H1 (cell line): Measurements from ENCODE around the gene CCDC73. TPM values are rescaled to one million over a fixed set of nuclear protein-coding genes. Genes with fewer than 3 reads are reported as not detected.

Source experiments
- CTCF ChIA-PET: fragments of 300-600 bp; sonication (Branson Sonifier 250); formaldehyde crosslinking; loops from one replicate; lab custom pipeline; 2021; ENCODE audit not compliant: partially characterized antibody; lab: Charles Lee
- POLR2A ChIA-PET: fragments of 300-600 bp; sonication (Branson Sonifier 250); formaldehyde crosslinking; loops from one replicate; lab custom pipeline; 2021; ENCODE audit warnings: inconsistent platforms; ENCODE audit not compliant: partially characterized antibody; lab: Charles Lee
- DNase-seq, 2 experiments: peaks; one replicate each; pipeline versions ENCODE4 v3.0.0 to v3.0.0-alpha.2; 2010 to 2022; ENCODE audit warnings: low spot score in 2 of 2, low read depth in 1 of 2, mixed read lengths in 1 of 2
- FAIRE-seq: peaks from 2 replicates; lab custom pipeline; 2011; peaks lifted over from hg19 to GRCh38; lab: Jason Lieb, UNC
- H2AFZ ChIP-seq: 2 replicates; pipeline ENCODE4 v1.8.1; 2012; ENCODE audit warnings: low read length, inconsistent platforms
- H2AK5ac ChIP-seq: 2 replicates; pipeline ENCODE4 v1.6.1; 2013; ENCODE audit warnings: low read depth, low read length
- H2BK120ac ChIP-seq: replicated peaks from 2 replicates; pipeline ENCODE3; 2013; ENCODE audit warnings: low read depth, low read length, inconsistent platforms
- H2BK12ac ChIP-seq: 2 replicates; pipeline ENCODE4 v1.6.1; 2013; ENCODE audit warnings: low read depth, low read length
- H2BK15ac ChIP-seq: 2 replicates; pipeline ENCODE4 v1.6.1; 2013; ENCODE audit warnings: low read length
- H2BK20ac ChIP-seq: 2 replicates; pipeline ENCODE4 v1.6.1; 2013; ENCODE audit warnings: low read length
- H2BK5ac ChIP-seq: 2 replicates; pipeline ENCODE4 v1.6.1; 2013; ENCODE audit warnings: low read depth, low read length
- H3K14ac ChIP-seq: 2 replicates; pipeline ENCODE4 v1.6.1; 2013; ENCODE audit warnings: inconsistent platforms; ENCODE audit not compliant: insufficient read length
- H3K18ac ChIP-seq: 2 replicates; pipeline ENCODE4 v1.6.1; 2013; ENCODE audit warnings: low read length; ENCODE audit errors: extremely low read depth
- H3K23ac ChIP-seq: 2 replicates; pipeline ENCODE4 v1.6.1; 2013; ENCODE audit warnings: inconsistent platforms; ENCODE audit not compliant: insufficient read length
- H3K23me2 ChIP-seq: 2 replicates; pipeline ENCODE4 v1.6.1; 2013; ENCODE audit warnings: low read depth, low read length
- H3K27ac ChIP-seq: 2 replicates; pipeline ENCODE4 v1.6.1; 2011; ENCODE audit warnings: low read depth, low read length, inconsistent platforms
- H3K27me3 ChIP-seq, 4 experiments: replicated peaks in 1 of 4; 1 replicate in 1 of 4; 2 replicates in 3 of 4; pipeline versions ENCODE4 v1.6.1 to v1.8.1; 2011 to 2013; ENCODE audit warnings: low read length in 3 of 4, mild to moderate bottlenecking in 3 of 4, inconsistent platforms in 2 of 4, mixed read lengths in 2 of 4, moderate library complexity in 1 of 4; ENCODE audit not compliant: control insufficient read depth in 3 of 4, insufficient read depth in 3 of 4; ENCODE audit errors: extremely low read depth in 1 of 4
- H3K36me3 ChIP-seq, 4 experiments: 2 replicates each; pipeline versions ENCODE4 v1.6.1 to v1.8.1; 2011 to 2013; ENCODE audit warnings: mild to moderate bottlenecking in 4 of 4, low read length in 3 of 4, moderate library complexity in 2 of 4, control low read depth in 1 of 4, inconsistent platforms in 1 of 4; ENCODE audit not compliant: insufficient read depth in 4 of 4, control insufficient read depth in 2 of 4
- H3K4ac ChIP-seq: replicated peaks from 2 replicates; pipeline ENCODE3; 2013; ENCODE audit warnings: low read length, low read depth, mixed read lengths, inconsistent platforms; ENCODE audit not compliant: insufficient read length
- H3K4me1 ChIP-seq, 4 experiments: replicated peaks in 1 of 4; 1 replicate in 1 of 4; 2 replicates in 3 of 4; pipeline versions ENCODE4 v1.6.1 to v1.8.1; 2011 to 2013; ENCODE audit warnings: low read length in 3 of 4, inconsistent platforms in 2 of 4, mixed read lengths in 1 of 4; ENCODE audit not compliant: insufficient read depth in 4 of 4, control insufficient read depth in 3 of 4
- H3K4me2 ChIP-seq, 2 experiments: 2 replicates each; pipeline versions ENCODE4 v1.6.1 to v1.8.1; 2011 to 2013; ENCODE audit warnings: low read depth in 2 of 2, low read length in 2 of 2, control low read depth in 1 of 2, inconsistent platforms in 1 of 2, mild to moderate bottlenecking in 1 of 2; ENCODE audit not compliant: insufficient read depth in 1 of 2
- H3K4me3 ChIP-seq, 4 experiments: fragments of 200-600, 300-600 bp in 1 of 4; sonication (generic), shearing (Covaris generic), sonication (Bioruptor Twin) in 1 of 4; 2 replicates each; pipeline versions ENCODE4 v1.5.1 to v1.8.1; 2011 to 2016; ENCODE audit warnings: low read length in 4 of 4, low read depth in 3 of 4, control low read depth in 2 of 4, inconsistent platforms in 2 of 4, mild to moderate bottlenecking in 2 of 4, mixed read lengths in 1 of 4, moderate library complexity in 1 of 4; ENCODE audit not compliant: insufficient read depth in 2 of 4; ENCODE audit errors: extremely low read depth in 1 of 4
- H3K56ac ChIP-seq: replicated peaks from 2 replicates; pipeline ENCODE3; 2013; ENCODE audit warnings: low read depth, mild to moderate bottlenecking, mixed read lengths, low read length, inconsistent platforms; ENCODE audit not compliant: insufficient read length
- H3K79me1 ChIP-seq: 2 replicates; pipeline ENCODE4 v1.6.1; 2013; ENCODE audit warnings: low read depth, low read length, control low read depth
- H3K79me2 ChIP-seq, 2 experiments: 2 replicates each; pipeline versions ENCODE4 v1.6.1 to v1.8.1; 2012 to 2013; ENCODE audit warnings: low read length in 2 of 2, mild to moderate bottlenecking in 2 of 2, inconsistent platforms in 1 of 2; ENCODE audit not compliant: insufficient read depth in 2 of 2, control insufficient read depth in 1 of 2
- H3K9ac ChIP-seq, 4 experiments: replicated peaks in 1 of 4; 1 replicate in 1 of 4; 2 replicates in 3 of 4; pipeline versions ENCODE4 v1.6.1 to v1.8.1; 2011 to 2013; ENCODE audit warnings: low read depth in 3 of 4, low read length in 3 of 4, control low read depth in 2 of 4, mild to moderate bottlenecking in 2 of 4, moderate library complexity in 2 of 4, inconsistent platforms in 1 of 4; ENCODE audit errors: extremely low read depth in 1 of 4
- H3K9me3 ChIP-seq, 2 experiments: 2 replicates each; pipeline versions ENCODE4 v1.6.1 to v1.8.1; 2012 to 2013; ENCODE audit warnings: mild to moderate bottlenecking in 2 of 2, moderate library complexity in 2 of 2, control low read depth in 1 of 2, inconsistent platforms in 1 of 2, low read depth in 1 of 2, low read length in 1 of 2, mixed read lengths in 1 of 2; ENCODE audit not compliant: insufficient read depth in 2 of 2
- H4K20me1 ChIP-seq, 2 experiments: replicated peaks in 1 of 2; 2 replicates each; pipeline versions ENCODE3 to v1.8.1; 2011 to 2013; ENCODE audit warnings: inconsistent platforms in 2 of 2, low read length in 2 of 2, mild to moderate bottlenecking in 1 of 2; ENCODE audit not compliant: insufficient read depth in 2 of 2, control insufficient read depth in 1 of 2
- H4K5ac ChIP-seq: 2 replicates; pipeline ENCODE4 v1.6.1; 2013; ENCODE audit warnings: low read length, low read depth, mixed read lengths, inconsistent platforms; ENCODE audit not compliant: insufficient read length
- H4K8ac ChIP-seq: 2 replicates; pipeline ENCODE4 v1.8.0; 2013; ENCODE audit warnings: mild to moderate bottlenecking, moderate library complexity, low read length, inconsistent platforms; ENCODE audit not compliant: insufficient read depth; ENCODE audit errors: extremely low read depth
- H4K91ac ChIP-seq: replicated peaks from 2 replicates; pipeline ENCODE3; 2013; ENCODE audit warnings: low read length, mixed read lengths, inconsistent platforms; ENCODE audit not compliant: insufficient read length
- KDM1A ChIP-seq: fragments of 200-600, 300-600 bp; sonication (generic); IDR thresholded peaks from 2 replicates; pipeline ENCODE4 v1.7.1; 2016; ENCODE audit warnings: mild to moderate bottlenecking, low read length, borderline replicate concordance
- MAFK ChIP-seq: IDR thresholded peaks from 2 replicates; pipeline ENCODE4 v1.6.1; 2012; ENCODE audit warnings: low read depth, mild to moderate bottlenecking, improper control_type of control experiment, low read length
- TEAD4 ChIP-seq: IDR thresholded peaks from 2 replicates; pipeline ENCODE4 v1.6.1; 2012; ENCODE audit warnings: low read depth, low read length, inconsistent platforms, mixed read lengths
- USF2 ChIP-seq: IDR thresholded peaks from 2 replicates; pipeline ENCODE4 v1.6.1; 2011; ENCODE audit warnings: low read length, improper control_type of control experiment
- WGBS, 2 experiments: shearing (Covaris generic) in 1 of 2; methylation state at CpG; one replicate each; pipeline versions ENCODE4 v1.1.6 to v1.1.7; 2013 to 2015; ENCODE audit warnings: low lambda C conversion rate in 2 of 2, mixed read lengths in 2 of 2, inconsistent platforms in 1 of 2, low coverage in 1 of 2, missing lambda C conversion rate in 1 of 2; ENCODE audit not compliant: insufficient replicate concordance in 2 of 2, insufficient coverage in 1 of 2, insufficient read length in 1 of 2; ENCODE audit errors: extremely low coverage in 1 of 2, missing lambda C conversion rate in 1 of 2; 5-methylcytosine and 5-hydroxymethylcytosine counted together
- polyA plus RNA-seq, 7 experiments: library from polyadenylated mRNA; depleted of rRNA in 3 of 7; stranded (reverse) in 5 of 7; unstranded in 2 of 7; fragments of >200 nt in 5 of 7; fragments of 200-250 nt in 2 of 7; gene quantifications; 1 replicate in 5 of 7; 2 replicates in 1 of 7; 4 replicates in 1 of 7; pipeline versions ENCODE4 v1.2.1 to v1.2.3, GENCODE V29; 2011 to 2013; ENCODE audit warnings: missing spikeins in 2 of 7, mixed read lengths in 2 of 7
- total RNA-seq: library from RNA; stranded (reverse); fragmentation: NEBNext Ultra II Directional; extraction: Animal tissue kit (Norgen Biotek cat#: 25700); gene quantifications from 2 replicates; pipeline ENCODE4 v1.2.1, GENCODE V29; 2021

Gene CCDC73
- total and polyA plus RNA-seq, 2 of the 8 experiments (the other 6 are each of a cell fraction or from before 2014, with no cell fraction given) = not detected

DNA sequence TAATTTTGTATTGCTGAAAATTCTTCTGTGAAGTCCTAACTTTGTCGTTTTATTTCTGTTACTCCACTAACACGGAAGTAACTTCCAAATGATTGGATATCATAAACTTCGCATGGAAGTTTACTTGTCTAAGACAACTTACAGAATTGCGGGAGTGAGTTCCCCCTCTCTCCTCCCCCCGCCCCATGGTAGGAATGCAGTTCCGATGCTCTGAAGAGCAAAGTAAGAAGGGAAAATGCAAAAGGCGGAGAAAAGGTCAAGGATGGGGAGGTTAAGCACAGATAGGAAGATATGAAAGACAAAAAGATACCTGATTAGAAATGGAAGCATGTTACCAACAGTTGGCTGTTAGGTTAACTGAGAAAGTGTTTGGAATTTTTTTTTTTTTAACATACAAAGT lies 209.5 kb downstream of the CCDC73 start:
- H3K23ac ChIP-seq = no peak overlapping the region
- H3K79me2 ChIP-seq = peaks cover 35 to 61% of the 10 kb centered on the region in 2 experiments
- H2AK5ac ChIP-seq = no peak overlapping the region
- no peak overlapping the region for H2BK12ac ChIP-seq
- peak overlapping the region; percentile 67 to 99 (median 94) for H3K4me3 ChIP-seq
- H2BK5ac ChIP-seq = no peak overlapping the region
- ChIA-PET CTCF (no interaction called here), POLR2A (interaction anchor here (1.2 to 1.9 kb wide), 3 partner anchors 10 to 23 kb away, joined by 4 to 7 read pairs (median 6); no protein-coding TSS in a partner anchor)
- peak overlapping the region in 3 of 4 experiments; percentile 34 to 92 (median 61); a peak in 4 of 7 replicates for H3K9ac ChIP-seq
- H3K18ac ChIP-seq = no peak overlapping the region
- 5% methylated on average over 7 of the region's 7 CpGs; no CpG with 5 or more reads in 1 of the 2 experiments for WGBS, 2 experiments
- H3K79me1 ChIP-seq = no peaks in the 10 kb centered on the region; the same call in none of the 2 replicates
- no peak overlapping the region for H2BK120ac ChIP-seq
- no peaks in the 10 kb centered on the region for H3K9me3 ChIP-seq
- no peak overlapping the region for H4K91ac ChIP-seq
- H4K20me1 ChIP-seq = peaks cover 5 to 8% of the 10 kb centered on the region in 2 experiments
- H2AFZ ChIP-seq = no peak overlapping the region
- H3K27ac ChIP-seq = no peak overlapping the region
- H3K36me3 ChIP-seq = peaks cover 5 to 17% (median 13%) of the 10 kb centered on the region in 4 experiments; a peak in 7 of 8 replicates
- H3K23me2 ChIP-seq = peaks cover 5% of the 10 kb centered on the region; the same call in 1 of the 2 replicates
- DNase-seq (no peak), FAIRE-seq (no peak)
- H3K56ac ChIP-seq = no peak overlapping the region
- no peak overlapping the region for H4K8ac ChIP-seq
- no peak overlapping the region for H4K5ac ChIP-seq
- TF ChIP-seq USF2 = no peak
- peak; percentile 54; the same call in 1 of the 2 replicates for TF ChIP-seq TEAD4
- TF ChIP-seq KDM1A = no peak
- TF ChIP-seq MAFK = no peak
- H3K14ac ChIP-seq = no peak overlapping the region
- peaks cover 0 to 2% (median under 1%) of the 10 kb centered on the region in 4 experiments; a peak in 3 of 7 replicates for H3K4me1 ChIP-seq
- H2BK15ac ChIP-seq = no peak overlapping the region
- no peak overlapping the region for H3K4ac ChIP-seq
- peak overlapping the region; percentile 63 to 75 for H3K4me2 ChIP-seq
- H3K27me3 ChIP-seq = no peaks in the 10 kb centered on the region
- H2BK20ac ChIP-seq = no peak overlapping the region
